ENCODE results near the gene IL36RN. TPM values are rescaled to one million over a fixed set of nuclear protein-coding genes. Genes with fewer than 3 reads are reported as not detected.

IL36RN gene
- total RNA-seq, 1 donor from 2014 or later = not detected

DNA sequence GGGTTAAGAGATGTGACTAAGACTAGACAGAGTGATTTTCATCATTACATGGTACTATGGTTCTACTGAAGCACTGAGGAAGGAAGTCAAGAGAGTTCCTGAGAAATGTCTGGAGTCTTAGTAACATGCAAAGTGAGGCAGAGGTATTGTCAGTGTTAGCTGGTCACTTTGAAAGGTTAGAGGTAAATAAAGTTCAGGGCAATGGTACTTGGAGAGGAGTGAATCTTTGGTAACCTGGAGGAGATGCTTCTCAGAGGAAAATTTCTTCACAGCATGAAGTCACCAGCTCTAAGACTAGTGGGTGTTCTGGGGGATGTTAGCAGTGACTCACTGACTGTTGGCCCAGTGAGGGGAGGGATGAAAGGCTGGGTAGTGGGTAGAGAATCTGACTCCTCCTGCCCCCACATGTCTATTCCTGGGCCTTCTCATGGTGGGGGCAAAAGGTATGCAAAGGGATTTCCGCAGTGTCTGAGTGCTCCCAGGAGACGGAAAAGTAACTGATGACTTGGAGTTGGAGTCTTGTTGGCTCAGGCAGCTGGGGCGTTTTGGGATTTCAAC lies 45.1 kb downstream of the IL36RN start:
- no peak overlapping the region for H3K27ac ChIP-seq
- no peak for TF ChIP-seq CTCF (IDR thresholded peaks at IDR 0.05)
- H3K4me1 ChIP-seq = no peaks in the 10 kb centered on the region
- intact Hi-C loops (cut with DNase I) = no loop called here
- H3K4me3 ChIP-seq = no peak overlapping the region
- no peaks in the 10 kb centered on the region for H3K9me3 ChIP-seq
- ATAC-seq = peak; percentile 85
- DNase-seq = no peak
- H3K36me3 ChIP-seq = no peaks in the 10 kb centered on the region
- no peaks in the 10 kb centered on the region for H3K27me3 ChIP-seq

- Histone ChIP-seq H3K9me3 (no peaks in the 10 kb centered on the region), H3K36me3 (no peaks in the 10 kb centered on the region), H3K27ac (no peak overlapping the region), H3K4me1 (no peaks in the 10 kb centered on the region), H3K4me3 (no peak overlapping the region), H3K27me3 (no peaks in the 10 kb centered on the region)
- no peak for TF ChIP-seq CTCF (IDR thresholded peaks at IDR 0.05)
- DNase-seq = no peak
- intact Hi-C loops (cut with DNase I) = no loop called here
- ATAC-seq = peak; percentile 48
These were observed 46.2 kb downstream of the IL36RN start for GRCh38 chr2:113105047-113105785.

GRCh38 chr2:113111121-113111520 lies 52.1 kb downstream of the IL36RN start:
- Histone ChIP-seq H3K36me3 (no peaks in the 10 kb centered on the region), H3K4me3 (no peak overlapping the region), H3K27ac (no peak overlapping the region), H3K27me3 (no peaks in the 10 kb centered on the region), H3K4me1 (no peaks in the 10 kb centered on the region), H3K9me3 (no peaks in the 10 kb centered on the region)
- DNase-seq (no peak), ATAC-seq (no peak)
- intact Hi-C loops (cut with DNase I) = no loop called here
- TF ChIP-seq CTCF (IDR thresholded peaks at IDR 0.05) = no peak

GRCh38 chr2:113111823-113112287 lies 52.9 kb downstream of the IL36RN start:
- TF ChIP-seq CTCF (IDR thresholded peaks at IDR 0.05) = no peak
- Histone ChIP-seq H3K4me1 (no peaks in the 10 kb centered on the region), H3K36me3 (no peaks in the 10 kb centered on the region), H3K27me3 (no peaks in the 10 kb centered on the region), H3K4me3 (no peak overlapping the region), H3K9me3 (no peaks in the 10 kb centered on the region), H3K27ac (no peak overlapping the region)
- intact Hi-C loops (cut with DNase I) = no loop called here
- no peak for DNase-seq
- peak; percentile 60 for ATAC-seq

DNA sequence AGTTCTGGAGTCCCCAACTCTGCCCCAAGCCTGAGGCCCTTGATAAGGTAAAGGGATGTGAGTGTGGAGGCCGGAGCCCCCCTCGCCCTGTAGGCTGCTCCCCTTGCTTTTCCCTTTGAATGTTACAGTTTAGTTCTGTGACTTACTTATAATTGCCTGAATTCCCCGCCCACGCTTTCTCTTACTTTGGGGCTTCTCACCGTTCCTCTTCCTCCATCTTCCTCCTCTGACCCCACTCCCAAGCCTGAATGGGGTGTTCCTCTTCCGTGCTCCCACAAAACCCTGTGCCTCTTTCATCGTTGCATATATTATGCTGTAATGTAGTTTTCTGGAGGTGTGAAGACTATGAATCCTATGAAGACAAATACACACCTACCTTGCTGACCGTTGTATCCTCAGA lies 53.4 kb downstream of the IL36RN start:
- no peak overlapping the region for H3K27ac ChIP-seq
- no peaks in the 10 kb centered on the region for H3K9me3 ChIP-seq
- H3K4me1 ChIP-seq = no peaks in the 10 kb centered on the region
- TF ChIP-seq CTCF (IDR thresholded peaks at IDR 0.05) = no peak
- intact Hi-C loops (cut with DNase I) = no loop called here
- ATAC-seq (no peak), DNase-seq (no peak)
- H3K36me3 ChIP-seq = no peaks in the 10 kb centered on the region
- H3K4me3 ChIP-seq = no peak overlapping the region
- H3K27me3 ChIP-seq = no peaks in the 10 kb centered on the region
